ENCODE results near the gene IQGAP3. TPM values are rescaled to one million over a fixed set of nuclear protein-coding genes. Genes with fewer than 3 reads are reported as not detected.

IQGAP3 gene
- total and polyA plus RNA-seq, 2 experiments from 2014 or later: 11.9 to 31.8 TPM

GRCh38 chr1:156502894-156503697 is 69.3 kb downstream of the IQGAP3 start:
- Histone ChIP-seq H3K36me3 (ENCODE audit: insufficient read depth) (no peaks in the 10 kb centered on the region), H3F3A (replicated peaks; ENCODE audit: low read depth) (peaks cover 15% of the 10 kb centered on the region), H3K4me2 (peak overlapping the region; percentile 83; the same call in 1 of the 2 replicates), H3K27ac (ENCODE audit: low read depth) (peak overlapping the region; percentile 87), H4K20me1 (replicated peaks; ENCODE audit: insufficient read depth) (no peaks in the 10 kb centered on the region; the same call in 1 of the 2 replicates), H3K4me3 (no peak overlapping the region), H3K4me1 (ENCODE audit: insufficient read depth) (peaks cover 41% of the 10 kb centered on the region), H3K79me2 (replicated peaks; ENCODE audit: insufficient read depth) (peaks cover 16% of the 10 kb centered on the region), H3K9me2 (ENCODE audit: insufficient read depth) (no peaks in the 10 kb centered on the region; the same call in 1 of the 2 replicates), H2AFZ (no peak overlapping the region), H3K27me3 (ENCODE audit: insufficient read depth) (no peaks in the 10 kb centered on the region)
- Mint-ChIP-seq H3K9me3 (peaks cover 5% of the 10 kb centered on the region; the same call in 1 of the 3 replicates), H3K27me3 (ENCODE audit: insufficient read depth, low read depth, poor library complexity) (peaks cover 22% of the 10 kb centered on the region), H3K36me3 (ENCODE audit: low read depth) (no peaks in the 10 kb centered on the region), H3K27ac (peak overlapping the region; percentile 91), H3K4me3 (peak overlapping the region; percentile 23), H3K4me1 (peaks cover 56% of the 10 kb centered on the region)
- ATAC-seq: peak; percentile 29
- TF ChIP-seq NANOG (IDR thresholded peaks at IDR 0.05; ENCODE audit: borderline replicate concordance) (peak; percentile 45; the same call in 1 of the 2 replicates), POLR2AphosphoS5 (IDR thresholded peaks at IDR 0.05; ENCODE audit: low read depth) (peak; percentile 57), ZNF331 (CRISPR knock-in tag; IDR thresholded peaks at IDR 0.05; ENCODE audit: low read depth) (no peak), CREB1 (CRISPR knock-in tag; IDR thresholded peaks at IDR 0.05; ENCODE audit: low read depth) (0 out of 2 replicates have a peak, but pooled peaks have one; percentile 28)
- peak; percentile 98 for DNase-seq (ENCODE audit: low spot score)

GRCh38 chr1:156502391-156502893 is 69.9 kb downstream of the IQGAP3 start:
- Histone ChIP-seq H3F3A (replicated peaks; ENCODE audit: low read depth) (peaks cover 15% of the 10 kb centered on the region), H3K9me2 (ENCODE audit: insufficient read depth) (no peaks in the 10 kb centered on the region; the same call in 1 of the 2 replicates), H3K4me3 (peak overlapping the region; percentile 98; the same call in 1 of the 2 replicates), H3K4me2 (peak overlapping the region; percentile 83), H2AFZ (no peak overlapping the region), H3K79me2 (replicated peaks; ENCODE audit: insufficient read depth) (peaks cover 23% of the 10 kb centered on the region), H3K4me1 (ENCODE audit: insufficient read depth) (peaks cover 48% of the 10 kb centered on the region), H3K27me3 (ENCODE audit: insufficient read depth) (no peaks in the 10 kb centered on the region), H4K20me1 (replicated peaks; ENCODE audit: insufficient read depth) (no peaks in the 10 kb centered on the region; the same call in 1 of the 2 replicates), H3K27ac (ENCODE audit: low read depth) (peak overlapping the region; percentile 36), H3K36me3 (ENCODE audit: insufficient read depth) (no peaks in the 10 kb centered on the region)
- no peak for DNase-seq (ENCODE audit: low spot score)
- no peak for ATAC-seq
- no peak for TF ChIP-seq EZH2 (IDR thresholded peaks at IDR 0.05; ENCODE audit: low read depth, unreplicated experiment)
- no peak for TF ChIP-seq ZNF331 (CRISPR knock-in tag; IDR thresholded peaks at IDR 0.05; ENCODE audit: low read depth)
- no peak for TF ChIP-seq NANOG (IDR thresholded peaks at IDR 0.05; ENCODE audit: borderline replicate concordance)
- TF ChIP-seq CTCF (conservative IDR thresholded peaks at IDR 0.05; ENCODE audit: low read depth in 2 of 2): no peak
- TF ChIP-seq JUNB (IDR thresholded peaks at IDR 0.05; ENCODE audit: unreplicated experiment): no peak
- no peak for TF ChIP-seq POLR2AphosphoS5 (IDR thresholded peaks at IDR 0.05; ENCODE audit: low read depth)
- H3K9me3 Mint-ChIP-seq: peaks cover 5% of the 10 kb centered on the region; the same call in 1 of the 3 replicates
- peaks cover 20% of the 10 kb centered on the region for H3K27me3 Mint-ChIP-seq (ENCODE audit: insufficient read depth, low read depth, poor library complexity)
- H3K4me1 Mint-ChIP-seq: peaks cover 58% of the 10 kb centered on the region
- H3K4me3 Mint-ChIP-seq: peak overlapping the region; percentile 74
- no peak overlapping the region for H3K27ac Mint-ChIP-seq
- H3K36me3 Mint-ChIP-seq (ENCODE audit: low read depth): no peaks in the 10 kb centered on the region

All from GM23338 (cell line).